ENCODE measurements around the gene ARL16.

ARL16 gene

GRCh38 chr17:81712468-81713003 is 28.9 kb upstream of the ARL16 start:
- no peak for DNase-seq

GRCh38 chr17:81711814-81712467 is 28.3 kb upstream of the ARL16 start, which contains the start of gene SLC25A10:
Gene SLC25A10 (plus strand): TSS chr17:81712284. CDS start chr17:81712427, 143 bp downstream.
- DNase-seq, result peak; percentile 93

GRCh38 chr17:81710514-81711308 is 27.1 kb upstream of the ARL16 start:
- DNase-seq, result no peak

- DNase-seq, result peak; percentile 58
These were observed 25.2 kb upstream of the ARL16 start for GRCh38 chr17:81708739-81709185.

GRCh38 chr17:81707725-81708646 is 24.4 kb upstream of the ARL16 start:
- peak; percentile 61 for DNase-seq

- DNase-seq, result peak; percentile 60
These were observed 23.4 kb upstream of the ARL16 start for GRCh38 chr17:81706757-81707624.

GRCh38 chr17:81706232-81706611 is 22.6 kb upstream of the ARL16 start:
- DNase-seq, result no peak

GRCh38 chr17:81705518-81706231 is 22.1 kb upstream of the ARL16 start:
- peak; percentile 59 for DNase-seq

GRCh38 chr17:81703747-81704654 is 20.4 kb upstream of the ARL16 start:
- no peak for DNase-seq

GRCh38 chr17:81702934-81703746 is 19.5 kb upstream of the ARL16 start, which contains the start of gene MRPL12:
Gene MRPL12 (plus strand): TSS chr17:81703367. CDS start chr17:81703502, 135 bp downstream.
- DNase-seq, result peak; percentile 97

- no peak for DNase-seq
These were observed 17.9 kb upstream of the ARL16 start for GRCh38 chr17:81701288-81702071.

GRCh38 chr17:81700353-81701287 is 17.0 kb upstream of the ARL16 start:
- DNase-seq, result no peak

- no peak for DNase-seq
These were observed 13.9 kb upstream of the ARL16 start for GRCh38 chr17:81697261-81698044.

GRCh38 chr17:81696218-81696941 is 12.8 kb upstream of the ARL16 start:
- DNase-seq, result no peak

GRCh38 chr17:81695801-81696200 is 12.2 kb upstream of the ARL16 start:
- no peak for DNase-seq

Measured in activated effector memory CD4-positive, alpha-beta T cell treated with anti-CD3 and anti-CD28 coated beads, Interleukin-2, amount 50 U/mL, for 16 hours (primary cell).